ENCODE results near the gene SPPL3.

SPPL3 gene

GRCh38 chr12:120872487-120872886 lies 31.7 kb downstream of the SPPL3 start:
- DNase-seq: no peak

GRCh38 chr12:120870415-120870814 lies 33.7 kb downstream of the SPPL3 start:
- DNase-seq: no peak

- no peak for DNase-seq
Observed at GRCh38 chr12:120869376-120869775, 34.8 kb downstream of the SPPL3 start.

- no peak for DNase-seq
Observed at GRCh38 chr12:120866108-120866507, 38.0 kb downstream of the SPPL3 start.

GRCh38 chr12:120865098-120865497 lies 39.1 kb downstream of the SPPL3 start:
- no peak for DNase-seq

- DNase-seq: no peak
Observed at GRCh38 chr12:120862664-120863063, 41.5 kb downstream of the SPPL3 start.

GRCh38 chr12:120861074-120861795 lies 42.9 kb downstream of the SPPL3 start:
- DNase-seq: no peak

- DNase-seq: no peak
Observed at GRCh38 chr12:120858306-120859088, 45.7 kb downstream of the SPPL3 start.

GRCh38 chr12:120856980-120857379 lies 47.2 kb downstream of the SPPL3 start:
- no peak for DNase-seq

GRCh38 chr12:120855823-120856588 lies 48.2 kb downstream of the SPPL3 start:
- DNase-seq: no peak

- no peak for DNase-seq
Observed at GRCh38 chr12:120854804-120855203, 49.4 kb downstream of the SPPL3 start.

GRCh38 chr12:120853188-120853587 lies 51.0 kb downstream of the SPPL3 start:
- DNase-seq: no peak

- DNase-seq: no peak
Observed at GRCh38 chr12:120851944-120852343, 52.2 kb downstream of the SPPL3 start.

- no peak for DNase-seq
Observed at GRCh38 chr12:120851444-120851843, 52.7 kb downstream of the SPPL3 start.

- no peak for DNase-seq
Observed at GRCh38 chr12:120849765-120850164, 54.4 kb downstream of the SPPL3 start.

GRCh38 chr12:120847814-120848213 lies 56.3 kb downstream of the SPPL3 start:
- DNase-seq: no peak

GRCh38 chr12:120847392-120847791 lies 56.8 kb downstream of the SPPL3 start:
- DNase-seq: no peak

GRCh38 chr12:120846721-120847120 lies 57.4 kb downstream of the SPPL3 start:
- no peak for DNase-seq

- no peak for DNase-seq
Observed at GRCh38 chr12:120845696-120846095, 58.5 kb downstream of the SPPL3 start.

- no peak for DNase-seq
Observed at GRCh38 chr12:120844768-120845449, 59.2 kb downstream of the SPPL3 start.

- DNase-seq: no peak
Observed at GRCh38 chr12:120844297-120844696, 59.9 kb downstream of the SPPL3 start.

- no peak for DNase-seq
Observed at GRCh38 chr12:120843472-120843871, 60.7 kb downstream of the SPPL3 start.

GRCh38 chr12:120842595-120842994 lies 61.6 kb downstream of the SPPL3 start:
- DNase-seq: no peak

Measured in NCI-H187 (cell line).